ENCODE measurements around the gene GPC6. TPM values are rescaled to one million over a fixed set of nuclear protein-coding genes. Genes with fewer than 3 reads are reported as not detected.

The GPC6 gene
- total RNA-seq, 1 donor from 2014 or later = not detected

GRCh38 chr13:94210816-94211215, 984.2 kb downstream of the GPC6 start:
- DNase-seq (no peak), ATAC-seq (ENCODE audit: low read depth) (no peak)
- no peaks in the 10 kb centered on the region for H3K27me3 Mint-ChIP-seq
- H3K27ac Mint-ChIP-seq = no peak overlapping the region
- no peaks in the 10 kb centered on the region for H3K9me3 Mint-ChIP-seq
- intact Hi-C loops (cut with micrococcal nuclease) = no loop called here
- H3K4me3 Mint-ChIP-seq = no peak overlapping the region
- ChIA-PET CTCF (no interaction called here), POLR2A (no interaction called here)
- TF ChIP-seq, protein P1, sequence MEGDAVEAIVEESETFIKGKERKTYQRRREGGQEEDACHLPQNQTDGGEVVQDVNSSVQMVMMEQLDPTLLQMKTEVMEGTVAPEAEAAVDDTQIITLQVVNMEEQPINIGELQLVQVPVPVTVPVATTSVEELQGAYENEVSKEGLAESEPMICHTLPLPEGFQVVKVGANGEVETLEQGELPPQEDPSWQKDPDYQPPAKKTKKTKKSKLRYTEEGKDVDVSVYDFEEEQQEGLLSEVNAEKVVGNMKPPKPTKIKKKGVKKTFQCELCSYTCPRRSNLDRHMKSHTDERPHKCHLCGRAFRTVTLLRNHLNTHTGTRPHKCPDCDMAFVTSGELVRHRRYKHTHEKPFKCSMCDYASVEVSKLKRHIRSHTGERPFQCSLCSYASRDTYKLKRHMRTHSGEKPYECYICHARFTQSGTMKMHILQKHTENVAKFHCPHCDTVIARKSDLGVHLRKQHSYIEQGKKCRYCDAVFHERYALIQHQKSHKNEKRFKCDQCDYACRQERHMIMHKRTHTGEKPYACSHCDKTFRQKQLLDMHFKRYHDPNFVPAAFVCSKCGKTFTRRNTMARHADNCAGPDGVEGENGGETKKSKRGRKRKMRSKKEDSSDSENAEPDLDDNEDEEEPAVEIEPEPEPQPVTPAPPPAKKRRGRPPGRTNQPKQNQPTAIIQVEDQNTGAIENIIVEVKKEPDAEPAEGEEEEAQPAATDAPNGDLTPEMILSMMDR (IDR thresholded peaks at IDR 0.05) = no peak
- H3K36me3 Mint-ChIP-seq (ENCODE audit: low read depth) = no peaks in the 10 kb centered on the region
- no peaks in the 10 kb centered on the region for H3K4me1 Mint-ChIP-seq

DNA sequence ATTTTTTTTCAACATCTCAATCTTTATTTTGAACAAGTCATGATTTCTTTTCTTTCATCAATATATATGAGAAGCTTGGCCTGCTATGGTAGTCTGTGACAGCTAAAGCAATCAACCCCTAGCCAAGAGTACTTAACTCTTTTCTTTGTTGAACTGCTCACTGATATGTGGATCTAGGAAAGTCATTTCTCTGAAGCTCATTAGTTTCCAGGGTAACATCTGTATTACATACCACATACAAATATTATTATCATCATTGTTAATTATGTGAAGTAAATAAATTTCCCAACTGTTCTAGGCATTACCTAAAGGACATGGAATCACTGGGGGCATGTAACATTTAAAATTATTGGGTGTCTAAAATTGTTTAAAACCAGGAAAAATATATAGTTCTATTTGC, 985.6 kb downstream of the GPC6 start:
- intact Hi-C loops (cut with micrococcal nuclease) = no loop called here
- Mint-ChIP-seq H3K27ac (no peak overlapping the region), H3K4me3 (no peak overlapping the region), H3K9me3 (no peaks in the 10 kb centered on the region), H3K36me3 (ENCODE audit: low read depth) (no peaks in the 10 kb centered on the region), H3K27me3 (no peaks in the 10 kb centered on the region), H3K4me1 (no peaks in the 10 kb centered on the region)
- CTCF ChIA-PET = no interaction called here
- TF ChIP-seq, protein P1 (IDR thresholded peaks at IDR 0.05) = no peak
- ATAC-seq (ENCODE audit: low read depth) (no peak), DNase-seq (no peak)
- POLR2A ChIA-PET = no interaction called here

DNA sequence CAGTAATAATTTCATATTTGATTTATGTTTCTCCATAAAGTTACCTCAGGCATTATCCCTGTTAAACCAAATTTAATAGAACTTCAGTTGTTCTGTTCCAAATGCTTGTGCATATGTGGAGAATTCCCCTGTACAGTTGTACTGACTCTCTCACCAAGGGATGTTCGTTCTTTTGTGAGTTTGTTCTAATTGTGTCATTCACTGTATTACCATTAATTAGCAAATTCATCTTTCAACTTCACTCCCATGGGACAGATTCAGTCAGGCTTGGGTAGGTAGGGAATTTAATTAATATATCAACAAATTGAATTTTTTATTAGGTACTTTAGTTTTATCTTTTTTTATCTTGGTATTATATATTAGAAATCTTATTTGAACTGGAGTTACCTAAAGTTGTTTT, 987.5 kb downstream of the GPC6 start:
- H3K4me1 Mint-ChIP-seq = no peaks in the 10 kb centered on the region
- CTCF ChIA-PET = no interaction called here
- H3K36me3 Mint-ChIP-seq (ENCODE audit: low read depth) = no peaks in the 10 kb centered on the region
- no peaks in the 10 kb centered on the region for H3K9me3 Mint-ChIP-seq
- intact Hi-C loops (cut with micrococcal nuclease) = no loop called here
- DNase-seq (no peak), ATAC-seq (ENCODE audit: low read depth) (no peak)
- TF ChIP-seq, protein P1 (IDR thresholded peaks at IDR 0.05) = no peak
- no peak overlapping the region for H3K4me3 Mint-ChIP-seq
- no peak overlapping the region for H3K27ac Mint-ChIP-seq
- POLR2A ChIA-PET = no interaction called here
- H3K27me3 Mint-ChIP-seq = no peaks in the 10 kb centered on the region

- Mint-ChIP-seq H3K27me3 (no peaks in the 10 kb centered on the region), H3K4me1 (no peaks in the 10 kb centered on the region), H3K27ac (no peak overlapping the region), H3K4me3 (no peak overlapping the region), H3K9me3 (no peaks in the 10 kb centered on the region), H3K36me3 (ENCODE audit: low read depth) (no peaks in the 10 kb centered on the region)
- ChIA-PET CTCF (no interaction called here), POLR2A (no interaction called here)
- TF ChIP-seq, protein P1 (IDR thresholded peaks at IDR 0.05) = no peak
- ATAC-seq (ENCODE audit: low read depth) (no peak), DNase-seq (no peak)
- intact Hi-C loops (cut with micrococcal nuclease) = no loop called here
Observed at GRCh38 chr13:94214975-94215374, 988.4 kb downstream of the GPC6 start.

DNA sequence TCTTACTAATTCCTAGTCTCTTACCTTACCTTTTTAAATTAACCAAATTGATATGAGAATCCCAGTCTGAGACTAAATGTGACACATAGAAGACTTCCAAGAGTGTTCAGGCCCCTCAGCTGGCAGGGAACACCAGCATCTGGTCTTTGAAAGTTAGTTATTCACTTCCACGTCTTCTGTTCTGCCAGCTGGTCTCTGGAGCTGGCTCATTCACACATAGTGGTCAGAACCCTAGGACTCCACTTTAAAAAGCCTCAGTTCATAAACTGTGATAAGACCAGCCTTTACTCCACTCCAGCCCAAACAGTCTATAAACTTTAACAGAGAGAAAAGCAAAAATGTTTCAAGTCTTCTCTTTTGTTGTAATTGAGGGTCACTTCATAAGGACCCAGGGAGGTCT, 989.9 kb downstream of the GPC6 start:
- DNase-seq (no peak), ATAC-seq (ENCODE audit: low read depth) (no peak)
- POLR2A ChIA-PET = no interaction called here
- TF ChIP-seq, protein P1 (IDR thresholded peaks at IDR 0.05) = no peak
- intact Hi-C loops (cut with micrococcal nuclease) = no loop called here
- CTCF ChIA-PET = no interaction called here
- Mint-ChIP-seq H3K27ac (no peak overlapping the region), H3K36me3 (ENCODE audit: low read depth) (no peaks in the 10 kb centered on the region), H3K27me3 (no peaks in the 10 kb centered on the region), H3K4me1 (no peaks in the 10 kb centered on the region), H3K4me3 (no peak overlapping the region), H3K9me3 (no peaks in the 10 kb centered on the region)
